Measurements from ENCODE around the gene TRIM33.

Gene TRIM33

DNA sequence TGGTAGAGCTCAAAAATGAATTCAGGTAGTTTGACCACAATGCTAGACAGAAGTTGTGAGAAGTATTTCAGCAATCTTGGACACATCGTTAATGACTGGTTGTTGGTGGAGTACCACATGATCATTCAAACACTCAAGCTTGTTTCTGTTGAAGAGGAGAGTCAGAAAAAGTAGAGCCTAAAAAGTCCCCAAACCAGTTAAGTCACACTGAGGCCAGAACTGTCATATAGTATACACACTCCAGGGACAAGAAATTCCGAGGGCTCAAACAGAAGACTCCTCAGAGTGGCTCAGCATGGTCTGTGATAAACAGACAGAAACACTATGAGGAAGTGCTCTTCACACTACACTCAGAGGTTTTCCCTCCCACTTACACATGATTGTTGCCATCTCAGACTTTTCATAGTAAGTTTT lies 5.8 kb downstream of the TRIM33 start:
- TF ChIP-seq, protein P1, sequence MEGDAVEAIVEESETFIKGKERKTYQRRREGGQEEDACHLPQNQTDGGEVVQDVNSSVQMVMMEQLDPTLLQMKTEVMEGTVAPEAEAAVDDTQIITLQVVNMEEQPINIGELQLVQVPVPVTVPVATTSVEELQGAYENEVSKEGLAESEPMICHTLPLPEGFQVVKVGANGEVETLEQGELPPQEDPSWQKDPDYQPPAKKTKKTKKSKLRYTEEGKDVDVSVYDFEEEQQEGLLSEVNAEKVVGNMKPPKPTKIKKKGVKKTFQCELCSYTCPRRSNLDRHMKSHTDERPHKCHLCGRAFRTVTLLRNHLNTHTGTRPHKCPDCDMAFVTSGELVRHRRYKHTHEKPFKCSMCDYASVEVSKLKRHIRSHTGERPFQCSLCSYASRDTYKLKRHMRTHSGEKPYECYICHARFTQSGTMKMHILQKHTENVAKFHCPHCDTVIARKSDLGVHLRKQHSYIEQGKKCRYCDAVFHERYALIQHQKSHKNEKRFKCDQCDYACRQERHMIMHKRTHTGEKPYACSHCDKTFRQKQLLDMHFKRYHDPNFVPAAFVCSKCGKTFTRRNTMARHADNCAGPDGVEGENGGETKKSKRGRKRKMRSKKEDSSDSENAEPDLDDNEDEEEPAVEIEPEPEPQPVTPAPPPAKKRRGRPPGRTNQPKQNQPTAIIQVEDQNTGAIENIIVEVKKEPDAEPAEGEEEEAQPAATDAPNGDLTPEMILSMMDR (IDR thresholded peaks at IDR 0.05; ENCODE audit: low read depth, low read length): no peak
- DNase-seq (ENCODE audit: low read depth in 2 of 2): no peak

DNA sequence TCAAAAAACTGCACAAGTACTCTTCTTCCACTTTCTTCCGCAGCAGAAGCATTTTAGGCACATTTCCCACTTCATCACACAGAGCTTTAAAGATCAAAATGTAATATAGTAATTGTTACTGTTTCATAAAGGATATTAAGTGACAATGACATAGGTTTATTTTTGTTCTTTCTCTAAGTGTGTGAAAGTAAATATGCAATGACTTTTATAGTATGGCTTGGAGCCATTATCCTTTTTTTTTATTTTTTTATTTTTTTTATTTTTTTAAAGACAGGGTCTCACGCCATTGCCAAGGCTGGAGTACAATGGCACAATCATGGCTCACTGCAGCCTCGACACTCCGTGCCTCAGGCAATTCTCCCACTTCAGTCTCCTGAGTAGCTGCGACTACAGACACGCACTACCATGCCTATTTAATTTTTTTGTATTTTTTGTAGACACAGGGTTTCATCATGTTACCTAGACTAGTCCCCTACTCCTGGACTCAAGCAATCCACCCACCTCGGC lies 7.0 kb downstream of the TRIM33 start:
- no peak for DNase-seq (ENCODE audit: low read depth in 2 of 2)
- TF ChIP-seq, protein P1 (IDR thresholded peaks at IDR 0.05; ENCODE audit: low read depth, low read length): no peak
- no peak overlapping the region for H3K4me3 ChIP-seq (replicated peaks in 1 of 2; ENCODE audit: low read depth in 2 of 2, low read length in 2 of 2)

More for the DNA sequence above, 5.8 kb downstream of the TRIM33 start:
- no peak overlapping the region for H3K4me3 ChIP-seq (replicated peaks in 1 of 2; ENCODE audit: low read depth in 2 of 2, low read length in 2 of 2)

DNA sequence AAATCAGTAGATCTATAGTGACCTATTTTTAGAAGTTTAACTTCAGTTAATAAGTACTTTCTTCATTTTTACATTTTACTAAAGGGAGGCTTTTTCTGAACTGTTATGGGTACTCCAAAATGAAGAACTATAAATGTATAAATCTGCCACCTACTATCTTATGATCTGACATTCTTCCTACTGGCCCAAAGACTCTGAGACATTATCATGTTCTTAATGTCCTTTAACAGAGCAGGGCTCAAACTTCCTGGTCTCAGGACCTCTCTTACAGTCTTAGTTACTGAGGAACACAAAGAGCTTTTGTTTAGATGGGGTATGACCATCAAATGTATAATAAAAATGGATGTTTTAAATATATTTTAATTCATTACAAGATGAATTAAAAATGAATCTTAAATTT lies 8.9 kb downstream of the TRIM33 start:
- TF ChIP-seq, protein P1 (IDR thresholded peaks at IDR 0.05; ENCODE audit: low read depth, low read length): no peak
- H3K4me3 ChIP-seq (replicated peaks in 1 of 2; ENCODE audit: low read depth in 2 of 2, low read length in 2 of 2): no peak overlapping the region
- DNase-seq (ENCODE audit: low read depth in 2 of 2): no peak

DNA sequence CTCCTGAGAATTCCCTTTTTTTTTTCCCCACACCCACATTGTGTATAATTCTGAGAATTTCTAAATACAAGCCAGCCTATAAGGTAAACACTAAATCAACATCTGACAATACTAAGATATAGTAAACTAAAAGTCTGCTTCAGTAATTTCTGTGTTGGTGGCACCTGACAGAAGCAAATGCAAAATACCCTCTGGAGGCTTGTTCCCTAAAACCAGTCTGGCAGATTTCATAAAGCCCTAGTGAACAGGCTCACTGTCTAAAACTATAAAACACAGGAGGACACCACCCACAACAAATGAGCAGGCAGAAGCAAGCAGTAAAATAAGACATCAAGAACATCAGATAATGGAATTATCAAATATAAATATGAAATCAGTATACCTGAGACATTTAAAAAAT lies 11.5 kb downstream of the TRIM33 start:
- no peak overlapping the region for H3K4me3 ChIP-seq (replicated peaks in 1 of 2; ENCODE audit: low read depth in 2 of 2, low read length in 2 of 2)
- TF ChIP-seq, protein P1 (IDR thresholded peaks at IDR 0.05; ENCODE audit: low read depth, low read length): no peak
- DNase-seq (ENCODE audit: low read depth in 2 of 2): no peak

DNA sequence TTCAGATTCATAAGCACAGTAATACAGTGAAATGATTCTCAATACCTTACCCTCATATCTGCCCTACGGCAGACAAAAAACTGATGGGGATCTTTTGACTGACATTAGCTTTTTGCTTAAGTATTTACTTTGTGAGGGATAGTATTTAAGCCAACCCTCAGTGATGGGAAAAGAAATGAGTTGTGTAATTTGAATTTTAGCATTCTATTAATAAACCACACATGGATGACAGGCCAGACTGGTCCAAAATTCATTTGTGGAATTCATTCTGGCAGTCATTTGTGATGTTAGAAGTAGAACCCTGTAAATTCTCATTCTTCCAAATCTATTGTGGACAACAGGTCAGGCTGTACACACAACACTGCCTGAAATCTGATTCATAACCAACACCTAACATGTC lies 14.9 kb downstream of the TRIM33 start:
- TF ChIP-seq, protein P1 (IDR thresholded peaks at IDR 0.05; ENCODE audit: low read depth, low read length): no peak
- no peak for DNase-seq (ENCODE audit: low read depth in 2 of 2)
- H3K4me3 ChIP-seq (replicated peaks in 1 of 2; ENCODE audit: low read depth in 2 of 2, low read length in 2 of 2): no peak overlapping the region

DNA sequence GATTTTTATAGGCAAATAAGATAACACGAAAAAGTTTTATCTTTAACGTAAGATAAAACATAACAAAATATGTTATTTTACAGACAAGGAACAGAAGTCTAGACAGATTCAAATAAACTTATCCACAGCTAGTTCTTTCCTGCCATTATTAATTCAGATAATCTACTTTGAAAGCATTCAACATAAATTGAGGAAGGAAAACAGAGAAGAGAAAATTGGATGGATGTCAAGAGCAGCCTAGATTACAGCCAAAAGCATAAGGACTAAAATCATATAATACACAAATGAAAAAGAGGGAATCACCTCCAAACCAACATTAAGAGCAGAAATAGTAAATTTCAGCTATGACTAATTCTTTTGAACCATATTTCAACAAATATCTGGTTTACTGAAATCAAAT lies 15.5 kb downstream of the TRIM33 start:
- TF ChIP-seq, protein P1 (IDR thresholded peaks at IDR 0.05; ENCODE audit: low read depth, low read length): no peak
- no peak for DNase-seq (ENCODE audit: low read depth in 2 of 2)
- no peak overlapping the region for H3K4me3 ChIP-seq (replicated peaks in 1 of 2; ENCODE audit: low read depth in 2 of 2, low read length in 2 of 2)

DNA sequence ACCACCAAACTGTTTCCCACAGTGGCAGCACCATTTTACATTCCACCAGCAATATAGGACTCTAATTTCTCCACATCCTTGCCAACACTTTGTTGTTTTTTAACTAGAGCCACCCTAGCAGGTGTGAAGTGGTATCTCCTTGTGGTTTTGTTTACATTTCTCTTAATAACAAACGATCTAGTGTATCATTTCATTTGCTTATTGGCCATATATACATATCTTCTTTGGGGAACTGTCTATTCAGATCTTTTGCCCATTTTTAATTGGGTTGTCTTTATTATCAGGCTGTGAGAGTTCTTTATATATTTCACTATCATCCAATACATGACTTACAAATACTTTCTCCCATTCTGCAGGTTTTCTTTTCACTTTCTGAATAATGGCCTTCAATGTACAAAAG lies 18.0 kb downstream of the TRIM33 start:
- H3K4me3 ChIP-seq (replicated peaks in 1 of 2; ENCODE audit: low read depth in 2 of 2, low read length in 2 of 2): no peak overlapping the region
- no peak for DNase-seq (ENCODE audit: low read depth in 2 of 2)
- TF ChIP-seq, protein P1 (IDR thresholded peaks at IDR 0.05; ENCODE audit: low read depth, low read length): no peak
